ENCODE data around the gene AGBL4.

DNA sequence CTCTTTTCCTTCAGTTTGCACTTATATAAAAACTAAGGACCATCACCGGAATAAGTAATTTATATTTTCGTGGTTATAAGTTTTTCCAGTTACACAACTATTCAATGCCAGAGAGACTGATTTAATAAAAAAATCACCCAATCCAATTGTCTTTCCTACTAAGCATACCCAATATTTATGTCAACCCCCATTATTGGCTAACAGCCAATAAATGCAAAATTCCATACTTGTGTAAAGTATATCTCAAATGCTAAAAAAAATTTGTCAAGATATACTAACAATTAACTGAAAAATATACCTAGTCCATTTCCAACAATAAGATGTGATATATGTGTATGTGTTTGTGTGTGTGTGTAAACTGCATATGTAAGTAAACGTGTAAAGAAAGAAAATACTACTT is 117.4 kb downstream of the AGBL4 start:
- no peak for TF ChIP-seq RAD21 (IDR thresholded peaks at IDR 0.05; ENCODE audit: low read depth)
- TF ChIP-seq, protein P1, sequence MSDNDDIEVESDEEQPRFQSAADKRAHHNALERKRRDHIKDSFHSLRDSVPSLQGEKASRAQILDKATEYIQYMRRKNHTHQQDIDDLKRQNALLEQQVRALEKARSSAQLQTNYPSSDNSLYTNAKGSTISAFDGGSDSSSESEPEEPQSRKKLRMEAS (IDR thresholded peaks at IDR 0.05): no peak

Data from Ishikawa (cell line).